IMR-90 (cell line): ENCODE measurements around the gene PRXL2B. TPM values are rescaled to one million over a fixed set of nuclear protein-coding genes. Genes with fewer than 3 reads are reported as not detected.

Experiments
- ATAC-seq: fragments of 200-7000 bp; cut with Tn5 transposase; 2 replicates; pipeline ENCODE4 v1.9.1; 2020; ENCODE audit warnings: low read depth, mild to moderate bottlenecking, moderate library complexity
- BruUV-seq: library from RNA; stranded (reverse); fragments of 400-500 nt; replicated peaks from 2 replicates; lab custom pipeline; 2021; lab: Mats Ljungman, UMichigan
- CTCF ChIA-PET: fragments of 300-600 bp; formaldehyde crosslinking; extraction: SDS; loops from one replicate; lab custom pipeline; 2021; ENCODE audit warnings: antibody characterized with exemption; lab: Yijun Ruan, JAX
- POLR2A ChIA-PET: fragments of 300-600 bp; sonication (Branson Sonifier 250); formaldehyde crosslinking; loops from one replicate; lab custom pipeline; 2022; ENCODE audit warnings: antibody characterized with exemption; ENCODE audit not compliant: unreplicated experiment; lab: Charles Lee
- DNase-seq: peaks from one replicate; pipeline ENCODE4 v3.0.0; 2013
- H2AFZ ChIP-seq: replicated peaks from 2 replicates; pipeline ENCODE3; 2013; ENCODE audit warnings: low read length, mild to moderate bottlenecking; ENCODE audit not compliant: poor library complexity
- H2AK5ac ChIP-seq: 2 replicates; pipeline ENCODE4 v1.6.1; 2013; ENCODE audit warnings: low read depth, low read length, inconsistent platforms
- H2AK9ac ChIP-seq: replicated peaks from 2 replicates; pipeline ENCODE3; 2013; ENCODE audit warnings: mild to moderate bottlenecking, low read depth, low read length, moderate library complexity; ENCODE audit not compliant: poor library complexity
- H2BK120ac ChIP-seq: 2 replicates; pipeline ENCODE4 v1.6.1; 2013; ENCODE audit warnings: low read depth, low read length, inconsistent platforms
- H2BK15ac ChIP-seq: 3 replicates; pipeline ENCODE4 v1.6.1; 2013; ENCODE audit warnings: low read depth, low read length, inconsistent platforms
- H2BK20ac ChIP-seq: 2 replicates; pipeline ENCODE4 v1.6.1; 2013; ENCODE audit warnings: low read depth, mild to moderate bottlenecking, inconsistent platforms, low read length, moderate library complexity
- H2BK5ac ChIP-seq: 2 replicates; pipeline ENCODE4 v1.6.1; 2013; ENCODE audit warnings: mild to moderate bottlenecking, low read depth, low read length, inconsistent platforms; ENCODE audit not compliant: poor library complexity, severe bottlenecking
- H3K14ac ChIP-seq: replicated peaks from 2 replicates; pipeline ENCODE4 v1.6.1; 2013; ENCODE audit warnings: low read depth, low read length, inconsistent platforms
- H3K18ac ChIP-seq: 2 replicates; pipeline ENCODE4 v1.6.1; 2013; ENCODE audit warnings: low read depth, low read length, control low read depth
- H3K23ac ChIP-seq: 2 replicates; pipeline ENCODE4 v1.6.1; 2013; ENCODE audit warnings: low read depth, low read length, inconsistent platforms
- H3K27ac ChIP-seq: 2 replicates; pipeline ENCODE4 v1.5.1; 2013; ENCODE audit warnings: mild to moderate bottlenecking, control low read depth, low read length; ENCODE audit not compliant: insufficient read depth
- H3K27me3 ChIP-seq: 2 replicates; pipeline ENCODE4 v1.6.1; 2013; ENCODE audit warnings: low read length; ENCODE audit not compliant: control insufficient read depth, insufficient read depth
- H3K36me3 ChIP-seq: 2 replicates; pipeline ENCODE4 v1.6.1; 2013; ENCODE audit warnings: low read length, mixed read lengths; ENCODE audit not compliant: control insufficient read depth, insufficient read depth
- H3K4ac ChIP-seq: 2 replicates; pipeline ENCODE4 v1.6.1; 2013; ENCODE audit warnings: low read depth, low read length, inconsistent platforms
- H3K4me1 ChIP-seq: 2 replicates; pipeline ENCODE4 v1.6.1; 2013; ENCODE audit warnings: low read length, mixed read lengths; ENCODE audit not compliant: control insufficient read depth, insufficient read depth
- H3K4me2 ChIP-seq: 2 replicates; pipeline ENCODE4 v1.6.1; 2013; ENCODE audit warnings: low read depth, mild to moderate bottlenecking, control low read depth, low read length, moderate library complexity
- H3K4me3 ChIP-seq: 2 replicates; pipeline ENCODE4 v1.5.1; 2013; ENCODE audit warnings: low read depth, mild to moderate bottlenecking, control low read depth, low read length, moderate library complexity; ENCODE audit not compliant: insufficient read depth
- H3K56ac ChIP-seq: 2 replicates; pipeline ENCODE4 v1.6.1; 2013; ENCODE audit warnings: low read length, inconsistent platforms; ENCODE audit not compliant: insufficient read depth; ENCODE audit errors: extremely low read depth
- H3K79me1 ChIP-seq, 2 experiments: 2 replicates each; pipeline ENCODE4 v1.6.1; 2013; ENCODE audit warnings: low read length in 2 of 2, inconsistent platforms in 1 of 2, low read depth in 1 of 2
- H3K9ac ChIP-seq: 2 replicates; pipeline ENCODE4 v1.6.1; 2013; ENCODE audit warnings: low read depth, low read length, control low read depth
- H3K9me1 ChIP-seq: 2 replicates; pipeline ENCODE4 v1.6.1; 2013; ENCODE audit warnings: low read length, inconsistent platforms; ENCODE audit not compliant: insufficient read depth
- H3K9me3 ChIP-seq: 2 replicates; pipeline ENCODE4 v1.6.1; 2013; ENCODE audit warnings: low read length; ENCODE audit not compliant: control insufficient read depth, insufficient read depth
- H4K20me1 ChIP-seq: 2 replicates; pipeline ENCODE4 v1.6.1; 2013; ENCODE audit warnings: low read length, inconsistent platforms; ENCODE audit not compliant: insufficient read depth
- H4K5ac ChIP-seq: 2 replicates; pipeline ENCODE4 v1.6.1; 2013; ENCODE audit warnings: mild to moderate bottlenecking, low read depth, low read length, control low read depth
- H4K8ac ChIP-seq, 2 experiments: 2 replicates each; pipeline ENCODE4 v1.6.1; 2013; ENCODE audit warnings: low read depth in 2 of 2, low read length in 2 of 2, control low read depth in 1 of 2, inconsistent platforms in 1 of 2
- H4K91ac ChIP-seq: 2 replicates; pipeline ENCODE4 v1.6.1; 2013; ENCODE audit warnings: low read depth, low read length, inconsistent platforms; ENCODE audit not compliant: insufficient read depth
- CHD1 ChIP-seq: IDR thresholded peaks from 2 replicates; pipeline ENCODE4 v1.6.1; 2012; ENCODE audit warnings: low read depth, low read length, improper control_type of control experiment
- WGBS, 2 experiments: methylation state at CpG; one replicate each; pipeline versions ENCODE4 v1.1.5 to v1.1.7; 2013; ENCODE audit warnings: missing lambda C conversion rate in 2 of 2; ENCODE audit not compliant: insufficient read length in 1 of 2; ENCODE audit errors: extremely low coverage in 2 of 2; 5-methylcytosine and 5-hydroxymethylcytosine counted together
- dilution Hi-C: fragments of 300-500 bp; cut with HindIII; formaldehyde crosslinking; loops from one replicate; pipeline ENCODE4 v1.14.3; 2018; ENCODE audit warnings: low sequenced_read_pairs; ENCODE audit not compliant: unreplicated experiment
- in situ Hi-C: fragments of 300-500 bp; cut with MboI; formaldehyde crosslinking; loops from 3 replicates; pipeline ENCODE4 v1.14.3; 2019; ENCODE audit warnings: low sequenced_read_pairs, inconsistent platforms, mixed read lengths
- intact Hi-C: fragments of 100-400 bp; cut with micrococcal nuclease; formaldehyde crosslinking; loops from 2 replicates; pipeline ENCODE4 v1.10.0; 2022
- polyA plus RNA-seq, 3 experiments: library from polyadenylated mRNA; depleted of rRNA; stranded (reverse); fragments of >200 nt; gene quantifications; 2 replicates each; pipeline ENCODE4 v1.2.3, GENCODE V29; 2012; ENCODE audit warnings: low replicate concordance in 1 of 3
- total RNA-seq: library from RNA; depleted of rRNA; stranded (reverse); fragments of >200 nt; gene quantifications from 2 replicates; pipeline ENCODE4 v1.2.3, GENCODE V29; 2012

The PRXL2B gene
- total and polyA plus RNA-seq, 2 of the 4 experiments (the other 2 are of a cell fraction): 10.9 to 22.3 TPM

DNA sequence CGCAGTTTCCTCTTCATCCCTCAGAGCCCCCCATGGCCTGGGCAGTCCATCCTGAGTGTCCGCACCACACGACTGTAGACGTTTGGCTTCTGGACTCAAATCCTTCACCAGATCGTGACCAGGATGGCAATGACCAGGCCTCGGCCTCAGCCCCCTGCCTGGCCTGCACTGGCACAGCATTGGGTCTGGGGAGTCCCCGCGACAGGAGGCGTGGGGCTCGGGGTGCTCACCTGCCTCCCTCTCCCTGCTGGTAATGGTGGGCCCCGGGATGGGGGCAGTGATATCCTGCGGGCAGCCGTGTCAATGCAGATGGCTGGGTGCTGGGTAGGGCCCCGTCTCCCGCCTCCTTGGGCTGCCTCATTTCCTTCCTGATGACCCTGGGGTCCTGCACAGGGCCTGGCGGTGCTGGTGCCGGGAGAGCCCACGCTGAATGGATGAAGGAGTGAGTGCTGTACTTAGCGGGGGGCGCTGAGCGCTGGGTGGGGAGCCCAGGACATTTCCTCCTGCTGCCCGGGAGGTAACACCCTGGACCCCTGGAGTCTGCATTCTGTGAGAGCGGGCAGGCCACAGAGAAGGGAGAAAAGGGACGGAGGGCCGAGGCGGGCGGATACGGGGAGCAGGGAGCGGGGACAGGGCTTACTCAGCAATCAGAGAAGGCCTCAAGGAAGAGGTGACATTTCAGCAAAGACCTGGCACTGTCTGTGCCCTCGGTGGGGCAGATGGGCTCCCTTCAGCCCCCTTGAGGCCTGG, 32.5 kb upstream of the PRXL2B start:
- no peak for ATAC-seq
- H3K23ac ChIP-seq: no peak overlapping the region
- H3K9me1 ChIP-seq: no peaks in the 10 kb centered on the region
- no peaks in the 10 kb centered on the region for H3K79me1 ChIP-seq
- H3K4me3 ChIP-seq: no peak overlapping the region
- no peak overlapping the region for H2BK120ac ChIP-seq
- H3K36me3 ChIP-seq: no peaks in the 10 kb centered on the region
- DNase-seq: no peak
- dilution Hi-C loops: no loop called here
- H2AK5ac ChIP-seq: no peak overlapping the region
- BruUV-seq: no TSS peak
- H4K20me1 ChIP-seq: no peaks in the 10 kb centered on the region
- H3K27me3 ChIP-seq: no peaks in the 10 kb centered on the region; the same call in 1 of the 2 replicates
- H3K4me2 ChIP-seq: no peak overlapping the region
- no peak overlapping the region for H3K4ac ChIP-seq
- H3K4me1 ChIP-seq: no peaks in the 10 kb centered on the region; the same call in 1 of the 2 replicates
- no peak overlapping the region for H2AFZ ChIP-seq
- ChIA-PET POLR2A (no interaction called here), CTCF (no interaction called here)
- no peak overlapping the region for H4K91ac ChIP-seq
- no peak for TF ChIP-seq CHD1
- H3K14ac ChIP-seq: no peak overlapping the region
- no peak overlapping the region for H2BK5ac ChIP-seq
- no peak overlapping the region for H2BK15ac ChIP-seq
- no peak overlapping the region for H3K18ac ChIP-seq
- H3K56ac ChIP-seq: no peak overlapping the region
- H3K27ac ChIP-seq: no peak overlapping the region
- no peak overlapping the region for H4K8ac ChIP-seq
- H2BK20ac ChIP-seq: no peak overlapping the region
- no peak overlapping the region for H3K9ac ChIP-seq
- in situ Hi-C loops: no loop called here
- peak overlapping the region; percentile 24 for H2AK9ac ChIP-seq
- no peaks in the 10 kb centered on the region for H3K9me3 ChIP-seq
- WGBS, 2 experiments: 75% methylated on average over 17 of the region's 30 CpGs; no CpG with 5 or more reads in 1 of the 2 experiments
- H4K5ac ChIP-seq: no peak overlapping the region
- intact Hi-C loops: loop anchor here (2.0 kb wide), 1 partner anchor 871 kb away; no protein-coding TSS in a partner anchor
